ENCODE data around the gene ASPM.

The ASPM gene, protein sequence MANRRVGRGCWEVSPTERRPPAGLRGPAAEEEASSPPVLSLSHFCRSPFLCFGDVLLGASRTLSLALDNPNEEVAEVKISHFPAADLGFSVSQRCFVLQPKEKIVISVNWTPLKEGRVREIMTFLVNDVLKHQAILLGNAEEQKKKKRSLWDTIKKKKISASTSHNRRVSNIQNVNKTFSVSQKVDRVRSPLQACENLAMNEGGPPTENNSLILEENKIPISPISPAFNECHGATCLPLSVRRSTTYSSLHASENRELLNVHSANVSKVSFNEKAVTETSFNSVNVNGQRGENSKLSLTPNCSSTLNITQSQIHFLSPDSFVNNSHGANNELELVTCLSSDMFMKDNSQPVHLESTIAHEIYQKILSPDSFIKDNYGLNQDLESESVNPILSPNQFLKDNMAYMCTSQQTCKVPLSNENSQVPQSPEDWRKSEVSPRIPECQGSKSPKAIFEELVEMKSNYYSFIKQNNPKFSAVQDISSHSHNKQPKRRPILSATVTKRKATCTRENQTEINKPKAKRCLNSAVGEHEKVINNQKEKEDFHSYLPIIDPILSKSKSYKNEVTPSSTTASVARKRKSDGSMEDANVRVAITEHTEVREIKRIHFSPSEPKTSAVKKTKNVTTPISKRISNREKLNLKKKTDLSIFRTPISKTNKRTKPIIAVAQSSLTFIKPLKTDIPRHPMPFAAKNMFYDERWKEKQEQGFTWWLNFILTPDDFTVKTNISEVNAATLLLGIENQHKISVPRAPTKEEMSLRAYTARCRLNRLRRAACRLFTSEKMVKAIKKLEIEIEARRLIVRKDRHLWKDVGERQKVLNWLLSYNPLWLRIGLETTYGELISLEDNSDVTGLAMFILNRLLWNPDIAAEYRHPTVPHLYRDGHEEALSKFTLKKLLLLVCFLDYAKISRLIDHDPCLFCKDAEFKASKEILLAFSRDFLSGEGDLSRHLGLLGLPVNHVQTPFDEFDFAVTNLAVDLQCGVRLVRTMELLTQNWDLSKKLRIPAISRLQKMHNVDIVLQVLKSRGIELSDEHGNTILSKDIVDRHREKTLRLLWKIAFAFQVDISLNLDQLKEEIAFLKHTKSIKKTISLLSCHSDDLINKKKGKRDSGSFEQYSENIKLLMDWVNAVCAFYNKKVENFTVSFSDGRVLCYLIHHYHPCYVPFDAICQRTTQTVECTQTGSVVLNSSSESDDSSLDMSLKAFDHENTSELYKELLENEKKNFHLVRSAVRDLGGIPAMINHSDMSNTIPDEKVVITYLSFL (N-terminal part only)

DNA sequence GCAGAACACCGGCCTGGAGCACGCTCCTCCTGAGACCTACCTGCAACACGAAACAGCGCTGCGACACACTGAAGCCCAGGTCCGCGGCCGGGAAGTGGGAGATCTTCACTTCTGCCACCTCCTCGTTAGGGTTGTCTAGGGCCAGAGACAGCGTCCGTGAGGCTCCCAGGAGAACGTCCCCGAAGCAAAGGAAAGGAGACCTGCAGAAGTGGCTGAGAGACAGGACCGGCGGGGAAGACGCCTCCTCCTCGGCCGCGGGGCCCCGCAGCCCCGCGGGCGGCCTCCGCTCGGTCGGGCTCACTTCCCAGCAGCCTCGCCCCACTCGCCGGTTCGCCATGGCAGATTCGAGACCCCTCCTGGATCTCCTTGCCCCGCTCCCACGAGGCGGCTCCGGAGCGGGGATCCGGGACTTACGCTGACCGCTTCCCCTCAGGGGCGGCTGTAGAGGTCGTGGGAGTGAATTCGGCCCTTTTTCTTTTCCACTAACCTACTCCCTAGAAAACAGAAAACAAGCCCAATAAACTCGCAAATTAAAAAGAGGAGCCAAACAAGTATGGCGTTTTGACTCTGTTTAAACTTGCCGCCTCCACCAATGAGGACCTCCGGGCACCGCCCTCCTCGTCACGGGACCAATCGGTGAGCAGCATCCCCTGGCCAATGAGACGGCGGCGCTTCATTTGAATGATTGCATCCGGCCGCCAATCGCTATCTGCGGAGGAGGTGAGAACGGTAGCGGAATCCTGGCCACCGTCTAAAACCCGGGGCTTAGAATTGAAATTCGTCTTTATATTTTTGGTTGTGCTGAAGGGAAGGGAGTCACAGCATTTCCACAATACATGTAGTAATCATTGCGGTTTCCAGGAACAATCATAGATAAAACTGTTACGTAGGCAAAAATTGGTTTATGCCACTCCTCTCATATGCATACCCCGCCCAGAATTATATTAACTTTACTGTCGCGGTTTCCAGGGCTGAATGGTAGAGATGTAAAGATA, at the start of gene ASPM:
Gene ASPM (minus strand): TSS at position 569 of the 995 bp plus-strand sequence. CDS start 232 bp downstream, at position 337.
- H3K27me3 ChIP-seq (ENCODE audit: control insufficient read depth in 1 of 2, insufficient read depth in 2 of 2, low read length in 2 of 2) = no peaks in the 10 kb centered on the region
- H3K4me3 ChIP-seq (ENCODE audit: low read depth in 1 of 2, low read length in 2 of 2) = peak within 1 kb of the TSS; percentile 90 to 92
- H3K4me1 ChIP-seq (ENCODE audit: control insufficient read depth in 1 of 2, insufficient read depth in 2 of 2, low read length in 2 of 2) = peaks cover 0 to 11% of the 10 kb centered on the region in 2 donors
- H3K27ac ChIP-seq (ENCODE audit: low read depth, low read length) = no peak within 1 kb of the TSS
- peak within 1 kb of the TSS; percentile 44 to 72 for H3K9ac ChIP-seq (ENCODE audit: low read depth in 1 of 2, low read length in 2 of 2)
- no peaks in the 10 kb centered on the region for H3K36me3 ChIP-seq (ENCODE audit: control insufficient read depth in 1 of 2, insufficient read depth in 2 of 2, low read length in 2 of 2)
- no peaks in the 10 kb centered on the region for H3K9me3 ChIP-seq (ENCODE audit: control insufficient read depth in 1 of 2, low read length in 2 of 2)

DNA sequence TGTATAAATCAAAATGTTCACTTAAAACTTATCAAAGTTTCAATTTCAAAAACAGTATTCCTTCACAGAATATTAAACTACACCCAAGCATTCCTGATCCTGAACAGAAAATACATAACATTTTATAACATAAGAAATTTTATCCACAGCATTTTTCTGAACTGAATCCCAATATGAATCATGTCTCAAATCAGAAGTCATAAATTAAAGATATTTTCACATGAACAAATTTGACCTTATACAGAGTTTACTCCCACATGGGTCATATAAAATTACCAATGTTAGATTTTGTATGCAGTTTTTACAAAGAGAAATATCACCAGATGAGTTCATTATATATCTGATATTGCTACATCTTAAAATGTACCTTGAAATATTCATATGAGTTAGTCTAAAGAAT, 48.6 kb upstream of the ASPM start:
- no peaks in the 10 kb centered on the region for H3K9me3 ChIP-seq (ENCODE audit: control insufficient read depth in 1 of 2, low read length in 2 of 2)
- no peak overlapping the region for H3K4me3 ChIP-seq (ENCODE audit: low read depth in 1 of 2, low read length in 2 of 2)
- no peak overlapping the region for H3K9ac ChIP-seq (ENCODE audit: low read depth in 1 of 2, low read length in 2 of 2)
- H3K4me1 ChIP-seq (ENCODE audit: control insufficient read depth in 1 of 2, insufficient read depth in 2 of 2, low read length in 2 of 2) = peaks cover 12 to 30% of the 10 kb centered on the region in 2 donors
- no peaks in the 10 kb centered on the region for H3K27me3 ChIP-seq (ENCODE audit: control insufficient read depth in 1 of 2, insufficient read depth in 2 of 2, low read length in 2 of 2)
- H3K27ac ChIP-seq (ENCODE audit: low read depth, low read length) = no peak overlapping the region
- peaks cover 0 to 3% of the 10 kb centered on the region in 2 donors for H3K36me3 ChIP-seq (ENCODE audit: control insufficient read depth in 1 of 2, insufficient read depth in 2 of 2, low read length in 2 of 2)

DNA sequence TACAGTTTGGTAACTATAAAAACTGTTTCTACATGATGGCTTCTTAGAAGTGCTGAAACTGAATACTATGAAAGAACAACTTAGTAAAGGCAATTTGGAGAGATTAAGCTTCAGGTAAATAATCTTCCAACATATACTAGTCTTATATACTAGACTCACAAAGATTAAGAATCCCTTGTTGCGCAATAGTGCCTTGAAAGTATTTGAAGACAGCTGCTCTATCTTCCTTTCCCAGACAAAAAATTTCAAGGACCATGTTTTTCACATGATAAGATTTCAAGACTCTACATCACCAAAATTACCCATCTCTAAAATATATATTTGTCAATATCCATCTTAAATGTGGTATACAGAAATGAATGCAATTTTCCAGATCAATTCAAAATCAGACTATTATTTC, 37.7 kb upstream of the ASPM start:
- Histone ChIP-seq H3K4me1 (ENCODE audit: control insufficient read depth in 1 of 2, insufficient read depth in 2 of 2, low read length in 2 of 2) (no peaks in the 10 kb centered on the region), H3K9me3 (ENCODE audit: control insufficient read depth in 1 of 2, low read length in 2 of 2) (no peaks in the 10 kb centered on the region), H3K36me3 (ENCODE audit: control insufficient read depth in 1 of 2, insufficient read depth in 2 of 2, low read length in 2 of 2) (peaks cover 0 to 46% of the 10 kb centered on the region in 2 donors), H3K4me3 (ENCODE audit: low read depth in 1 of 2, low read length in 2 of 2) (no peak overlapping the region), H3K27ac (ENCODE audit: low read depth, low read length) (no peak overlapping the region), H3K27me3 (ENCODE audit: control insufficient read depth in 1 of 2, insufficient read depth in 2 of 2, low read length in 2 of 2) (no peaks in the 10 kb centered on the region), H3K9ac (ENCODE audit: low read depth in 1 of 2, low read length in 2 of 2) (no peak overlapping the region)

- peaks cover 0 to 47% of the 10 kb centered on the region in 2 donors for H3K36me3 ChIP-seq (ENCODE audit: control insufficient read depth in 1 of 2, insufficient read depth in 2 of 2, low read length in 2 of 2)
These were observed 36.8 kb upstream of the ASPM start for GRCh38 chr1:197183195-197183748.

DNA sequence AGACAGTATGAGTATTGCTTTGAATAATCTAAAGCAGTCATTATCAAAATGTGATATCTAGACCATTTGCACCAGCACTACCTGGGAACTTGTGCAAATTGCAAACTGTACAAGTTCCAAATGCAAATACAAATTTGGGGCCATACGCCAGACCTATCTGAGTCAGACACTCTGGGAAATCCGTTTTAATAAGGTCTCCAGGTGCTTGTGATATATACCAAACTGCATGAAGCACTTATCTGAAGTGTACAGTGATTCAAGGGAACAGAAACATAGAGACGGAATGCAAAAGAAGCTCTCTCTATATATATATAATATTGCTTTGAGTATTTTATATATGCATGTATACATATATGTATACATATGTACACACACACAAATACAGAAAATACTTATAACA, 36.2 kb upstream of the ASPM start:
- Histone ChIP-seq H3K36me3 (ENCODE audit: control insufficient read depth in 1 of 2, insufficient read depth in 2 of 2, low read length in 2 of 2) (peaks cover 0 to 42% of the 10 kb centered on the region in 2 donors), H3K27ac (ENCODE audit: low read depth, low read length) (no peak overlapping the region), H3K9me3 (ENCODE audit: control insufficient read depth in 1 of 2, low read length in 2 of 2) (no peaks in the 10 kb centered on the region), H3K9ac (ENCODE audit: low read depth in 1 of 2, low read length in 2 of 2) (no peak overlapping the region), H3K4me3 (ENCODE audit: low read depth in 1 of 2, low read length in 2 of 2) (no peak overlapping the region), H3K27me3 (ENCODE audit: control insufficient read depth in 1 of 2, insufficient read depth in 2 of 2, low read length in 2 of 2) (no peaks in the 10 kb centered on the region), H3K4me1 (ENCODE audit: control insufficient read depth in 1 of 2, insufficient read depth in 2 of 2, low read length in 2 of 2) (no peaks in the 10 kb centered on the region)

More at GRCh38 chr1:197183195-197183748, 36.8 kb upstream of the ASPM start:
- H3K4me1 ChIP-seq (ENCODE audit: control insufficient read depth in 1 of 2, insufficient read depth in 2 of 2, low read length in 2 of 2) = no peaks in the 10 kb centered on the region
- H3K4me3 ChIP-seq (ENCODE audit: low read depth in 1 of 2, low read length in 2 of 2) = no peak overlapping the region
- no peaks in the 10 kb centered on the region for H3K9me3 ChIP-seq (ENCODE audit: control insufficient read depth in 1 of 2, low read length in 2 of 2)
- no peak overlapping the region for H3K9ac ChIP-seq (ENCODE audit: low read depth in 1 of 2, low read length in 2 of 2)
- H3K27ac ChIP-seq (ENCODE audit: low read depth, low read length) = no peak overlapping the region
- H3K27me3 ChIP-seq (ENCODE audit: control insufficient read depth in 1 of 2, insufficient read depth in 2 of 2, low read length in 2 of 2) = no peaks in the 10 kb centered on the region

DNA sequence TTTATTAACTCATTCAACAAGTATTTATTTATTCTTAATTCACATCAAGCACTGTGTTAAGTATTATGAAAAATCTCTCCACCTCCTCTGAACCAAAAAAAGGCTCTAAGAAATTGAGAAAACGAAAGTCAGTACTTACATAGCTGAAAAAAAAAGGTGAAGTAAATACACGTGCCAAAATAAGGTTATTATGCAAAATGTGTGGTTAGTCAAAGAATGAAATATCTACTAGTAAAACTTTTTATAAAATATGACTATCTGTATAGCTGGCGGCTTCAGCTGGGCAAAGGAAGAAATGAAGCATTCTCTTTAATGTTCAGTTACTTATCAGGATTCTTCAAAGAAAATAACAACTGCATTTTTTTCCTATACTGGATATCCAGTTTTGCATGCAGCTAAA, 35.5 kb upstream of the ASPM start:
- Histone ChIP-seq H3K27ac (ENCODE audit: low read depth, low read length) (no peak overlapping the region), H3K9me3 (ENCODE audit: control insufficient read depth in 1 of 2, low read length in 2 of 2) (no peaks in the 10 kb centered on the region), H3K27me3 (ENCODE audit: control insufficient read depth in 1 of 2, insufficient read depth in 2 of 2, low read length in 2 of 2) (no peaks in the 10 kb centered on the region), H3K4me1 (ENCODE audit: control insufficient read depth in 1 of 2, insufficient read depth in 2 of 2, low read length in 2 of 2) (no peaks in the 10 kb centered on the region), H3K36me3 (ENCODE audit: control insufficient read depth in 1 of 2, insufficient read depth in 2 of 2, low read length in 2 of 2) (peaks cover 0 to 40% of the 10 kb centered on the region in 2 donors), H3K4me3 (ENCODE audit: low read depth in 1 of 2, low read length in 2 of 2) (no peak overlapping the region), H3K9ac (ENCODE audit: low read depth in 1 of 2, low read length in 2 of 2) (no peak overlapping the region)

DNA sequence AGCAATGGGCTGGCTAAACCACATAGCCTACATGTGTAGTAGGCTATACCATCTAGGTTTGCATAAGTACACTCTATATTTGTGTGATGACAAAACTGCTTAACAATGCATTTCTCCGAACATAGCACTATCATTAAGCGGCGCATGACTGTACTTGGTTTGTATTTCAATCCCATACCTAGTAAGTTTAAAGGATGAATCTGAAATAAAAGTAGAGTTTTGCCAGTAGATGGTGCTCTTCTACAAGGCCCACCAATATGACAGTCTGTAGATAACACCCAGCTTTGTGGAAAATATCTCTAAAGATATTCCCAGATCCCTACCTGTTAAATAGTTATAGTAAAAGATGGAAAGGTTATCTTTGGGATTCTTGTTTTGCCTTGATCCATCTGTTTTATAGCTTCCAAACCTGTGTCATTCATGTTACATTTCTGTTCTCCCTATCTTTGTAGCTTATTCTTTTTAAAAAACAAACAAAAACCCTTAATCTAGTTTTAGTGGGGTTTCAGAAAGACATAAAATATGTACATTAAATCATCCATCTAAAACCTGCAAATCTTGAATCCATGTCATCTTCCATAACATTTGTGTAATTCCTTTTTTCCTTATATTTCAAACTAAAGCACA, 33.9 kb upstream of the ASPM start:
- Histone ChIP-seq H3K27me3 (ENCODE audit: control insufficient read depth in 1 of 2, insufficient read depth in 2 of 2, low read length in 2 of 2) (no peaks in the 10 kb centered on the region), H3K36me3 (ENCODE audit: control insufficient read depth in 1 of 2, insufficient read depth in 2 of 2, low read length in 2 of 2) (peaks cover 5 to 36% of the 10 kb centered on the region in 2 donors)

DNA sequence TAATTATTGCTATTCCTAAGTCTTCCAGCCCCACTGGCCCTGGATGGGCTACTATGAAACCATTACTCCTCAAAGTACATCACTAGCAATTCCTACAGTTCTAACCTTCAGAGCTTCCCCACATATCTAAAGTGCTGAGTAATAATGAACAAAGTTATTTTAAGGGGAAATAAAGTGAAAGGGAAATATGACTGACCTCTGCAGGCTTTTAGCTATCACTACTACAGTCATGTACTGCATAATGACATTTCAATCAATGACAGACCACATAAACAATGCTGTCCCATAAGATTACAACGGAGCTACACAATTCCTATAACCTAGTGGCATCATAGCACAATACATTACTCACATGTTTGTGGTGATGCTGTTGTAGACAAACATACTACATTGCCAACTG, 32.5 kb upstream of the ASPM start:
- Histone ChIP-seq H3K9ac (ENCODE audit: low read depth in 1 of 2, low read length in 2 of 2) (no peak overlapping the region), H3K4me3 (ENCODE audit: low read depth in 1 of 2, low read length in 2 of 2) (no peak overlapping the region), H3K9me3 (ENCODE audit: control insufficient read depth in 1 of 2, low read length in 2 of 2) (no peaks in the 10 kb centered on the region), H3K4me1 (ENCODE audit: control insufficient read depth in 1 of 2, insufficient read depth in 2 of 2, low read length in 2 of 2) (peaks cover 0 to 8% of the 10 kb centered on the region in 2 donors), H3K27ac (ENCODE audit: low read depth, low read length) (no peak overlapping the region), H3K36me3 (ENCODE audit: control insufficient read depth in 1 of 2, insufficient read depth in 2 of 2, low read length in 2 of 2) (peaks cover 5 to 33% of the 10 kb centered on the region in 2 donors), H3K27me3 (ENCODE audit: control insufficient read depth in 1 of 2, insufficient read depth in 2 of 2, low read length in 2 of 2) (no peaks in the 10 kb centered on the region)

More for the DNA sequence above, 33.9 kb upstream of the ASPM start:
- Histone ChIP-seq H3K4me1 (ENCODE audit: control insufficient read depth in 1 of 2, insufficient read depth in 2 of 2, low read length in 2 of 2) (no peaks in the 10 kb centered on the region), H3K9me3 (ENCODE audit: control insufficient read depth in 1 of 2, low read length in 2 of 2) (no peaks in the 10 kb centered on the region), H3K27ac (ENCODE audit: low read depth, low read length) (no peak overlapping the region), H3K4me3 (ENCODE audit: low read depth in 1 of 2, low read length in 2 of 2) (no peak overlapping the region), H3K9ac (ENCODE audit: low read depth in 1 of 2, low read length in 2 of 2) (no peak overlapping the region)

Data from duodenal mucosa (tissue), 2 donors.